GM12874 (cell line): Measurements from ENCODE around the gene MACC1.
A peak's percentile ranks its signal among the peaks of the same experiment; 100 is the strongest.

Experiments
- TF ChIP-seq, protein P1 (sequence below): IDR thresholded peaks from 2 replicates; pipeline ENCODE4 v1.5.1; 2011; ENCODE audit warnings: low read depth, mild to moderate bottlenecking, control low read depth, low read length, moderate library complexity; ENCODE audit not compliant: insufficient read depth

The MACC1 gene

GRCh38 chr7:20185988-20186387 lies 31.2 kb downstream of the MACC1 start:
- TF ChIP-seq, protein P1, sequence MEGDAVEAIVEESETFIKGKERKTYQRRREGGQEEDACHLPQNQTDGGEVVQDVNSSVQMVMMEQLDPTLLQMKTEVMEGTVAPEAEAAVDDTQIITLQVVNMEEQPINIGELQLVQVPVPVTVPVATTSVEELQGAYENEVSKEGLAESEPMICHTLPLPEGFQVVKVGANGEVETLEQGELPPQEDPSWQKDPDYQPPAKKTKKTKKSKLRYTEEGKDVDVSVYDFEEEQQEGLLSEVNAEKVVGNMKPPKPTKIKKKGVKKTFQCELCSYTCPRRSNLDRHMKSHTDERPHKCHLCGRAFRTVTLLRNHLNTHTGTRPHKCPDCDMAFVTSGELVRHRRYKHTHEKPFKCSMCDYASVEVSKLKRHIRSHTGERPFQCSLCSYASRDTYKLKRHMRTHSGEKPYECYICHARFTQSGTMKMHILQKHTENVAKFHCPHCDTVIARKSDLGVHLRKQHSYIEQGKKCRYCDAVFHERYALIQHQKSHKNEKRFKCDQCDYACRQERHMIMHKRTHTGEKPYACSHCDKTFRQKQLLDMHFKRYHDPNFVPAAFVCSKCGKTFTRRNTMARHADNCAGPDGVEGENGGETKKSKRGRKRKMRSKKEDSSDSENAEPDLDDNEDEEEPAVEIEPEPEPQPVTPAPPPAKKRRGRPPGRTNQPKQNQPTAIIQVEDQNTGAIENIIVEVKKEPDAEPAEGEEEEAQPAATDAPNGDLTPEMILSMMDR = no peak

GRCh38 chr7:20183086-20183485 lies 34.1 kb downstream of the MACC1 start:
- TF ChIP-seq, protein P1 = no peak

DNA sequence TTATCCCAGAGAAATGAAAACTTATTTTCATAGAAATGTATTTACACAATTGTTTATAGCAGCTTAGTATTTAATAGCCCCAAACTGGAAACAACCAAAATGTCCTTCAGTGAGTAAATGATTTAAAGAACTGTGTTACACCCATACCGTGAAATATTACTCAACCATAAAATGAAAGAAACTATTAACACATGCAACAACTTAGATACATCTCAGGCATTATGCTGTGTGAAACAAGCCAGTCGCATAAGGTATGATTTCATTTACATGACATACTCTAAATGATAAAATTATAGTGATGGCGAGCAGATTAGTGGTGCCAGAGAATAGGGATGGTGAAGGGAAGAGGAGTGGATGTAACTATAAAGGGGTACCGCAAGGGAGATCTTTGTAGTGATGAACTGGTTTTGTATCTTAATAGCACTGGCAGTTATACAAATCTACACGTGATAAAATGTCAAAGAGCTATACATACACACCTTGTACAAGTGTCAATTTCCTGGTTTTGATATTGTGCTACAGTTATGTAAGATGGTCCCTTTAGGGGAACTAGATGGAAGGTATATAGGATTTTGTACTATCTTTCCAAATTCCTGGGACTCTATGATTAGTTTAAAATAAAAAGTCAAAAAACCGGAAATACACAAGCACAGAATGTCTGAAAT lies 40.5 kb downstream of the MACC1 start:
- TF ChIP-seq, protein P1 = no peak

DNA sequence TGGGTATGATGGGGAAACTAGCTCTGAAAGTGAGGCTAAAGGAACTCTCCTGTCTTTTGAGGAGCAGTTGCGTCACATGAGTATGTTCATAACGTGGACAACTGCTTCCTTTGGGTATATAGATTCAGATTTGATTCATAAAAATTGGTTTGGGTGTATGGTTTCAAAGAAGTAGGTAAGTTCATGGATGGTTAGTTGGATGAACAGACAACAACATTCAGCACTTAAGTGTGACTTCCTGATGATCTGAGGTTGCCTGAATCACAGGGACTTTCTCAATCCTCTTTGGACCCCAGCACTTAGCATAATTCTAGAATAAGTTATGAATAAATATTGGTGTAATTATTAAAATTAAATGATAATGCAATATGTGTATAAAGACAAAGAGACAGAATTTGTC lies 43.4 kb downstream of the MACC1 start:
- TF ChIP-seq, protein P1 = no peak

DNA sequence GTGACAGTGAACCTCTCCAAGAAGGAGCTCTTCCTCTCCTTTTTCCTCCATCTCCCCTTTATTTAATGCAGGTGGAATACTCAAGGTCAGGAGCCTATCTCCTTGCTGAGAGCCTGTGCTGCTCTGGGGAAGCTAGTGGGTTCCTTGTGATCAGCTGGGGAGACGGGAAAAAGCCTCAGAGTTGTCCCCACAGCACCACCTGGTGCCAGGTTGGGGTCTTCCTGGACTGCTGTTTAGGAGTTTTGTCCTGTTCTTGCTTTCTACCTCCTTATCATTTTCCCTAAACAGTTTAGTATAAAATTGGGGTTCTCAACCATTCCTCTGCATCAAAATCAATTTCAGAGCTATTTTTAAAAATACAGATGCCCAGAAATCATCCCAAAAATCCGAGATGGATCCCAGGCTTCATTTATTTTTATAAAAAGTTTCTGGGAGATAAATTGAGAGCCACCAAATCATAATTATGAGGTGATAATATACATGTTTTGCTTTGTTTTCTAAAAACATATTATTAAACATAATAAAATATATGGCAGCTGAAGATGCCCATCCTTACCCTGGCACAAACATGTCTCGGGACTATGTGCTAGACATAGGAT lies 44.3 kb downstream of the MACC1 start:
- TF ChIP-seq, protein P1 = peak; percentile 50

- TF ChIP-seq, protein P1 = no peak
These were observed 46.6 kb downstream of the MACC1 start for GRCh38 chr7:20170633-20171032.

DNA sequence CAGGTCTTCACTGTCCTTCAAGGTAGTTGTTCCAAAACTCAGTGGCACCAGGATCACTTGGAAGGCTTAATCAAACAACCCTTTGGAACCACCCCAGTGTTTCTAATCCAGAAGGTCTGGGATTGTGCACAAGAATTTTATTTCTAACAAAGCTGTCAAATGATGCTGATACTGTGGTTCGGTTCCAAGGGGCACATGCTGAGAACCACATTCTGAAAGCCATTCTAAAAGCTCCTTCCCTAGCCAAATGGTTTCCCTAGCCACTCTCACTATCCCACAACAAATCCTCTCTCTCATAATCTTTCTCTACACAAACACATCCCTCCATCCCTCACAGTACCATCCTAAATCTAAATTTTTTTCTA lies 52.1 kb downstream of the MACC1 start:
- TF ChIP-seq, protein P1 = no peak
